SJSA1 (cell line): ENCODE measurements around the gene MLC1. TPM values are rescaled to one million over a fixed set of nuclear protein-coding genes. Genes with fewer than 3 reads are reported as not detected.

Source experiments
- DNase-seq, 2 experiments: peaks; one replicate each; pipeline ENCODE4 v3.0.0-alpha.2; 2015 to 2020; ENCODE audit warnings: low spot score in 2 of 2, low read depth in 1 of 2
- H3K27ac ChIP-seq: fragments of 250-450 bp; sonication (Bioruptor Pico); 2 replicates; pipeline ENCODE4 v1.5.1; 2020; ENCODE audit warnings: mild to moderate bottlenecking, moderate library complexity
- H3K27me3 ChIP-seq: fragments of 250-450 bp; sonication (Bioruptor Pico); replicated peaks from 2 replicates; pipeline ENCODE4 v1.5.1; 2020; ENCODE audit warnings: mild to moderate bottlenecking, moderate library complexity
- H3K36me3 ChIP-seq: fragments of 250-450 bp; sonication (Bioruptor Pico); 2 replicates; pipeline ENCODE4 v1.5.1; 2020; ENCODE audit warnings: mild to moderate bottlenecking
- H3K4me1 ChIP-seq: fragments of 250-450 bp; sonication (Bioruptor Pico); replicated peaks from 2 replicates; pipeline ENCODE4 v1.6.1; 2021; ENCODE audit warnings: mild to moderate bottlenecking
- H3K4me3 ChIP-seq: fragments of 250-450 bp; sonication (Bioruptor Pico); 2 replicates; pipeline ENCODE4 v1.5.1; 2020; ENCODE audit warnings: mild to moderate bottlenecking
- H3K9me3 ChIP-seq: fragments of 250-450 bp; sonication (Bioruptor Pico); replicated peaks from 2 replicates; pipeline ENCODE4 v1.5.1; 2020; ENCODE audit warnings: mild to moderate bottlenecking
- total RNA-seq: library from RNA; depleted of rRNA; stranded (reverse); fragments of >200 nt; shearing (Covaris generic); gene quantifications from 2 replicates; pipeline ENCODE4 v1.2.3, GENCODE V29; 2014

MLC1 gene
- total RNA-seq, 1 experiment from 2014 or later: 0.03 TPM

DNA sequence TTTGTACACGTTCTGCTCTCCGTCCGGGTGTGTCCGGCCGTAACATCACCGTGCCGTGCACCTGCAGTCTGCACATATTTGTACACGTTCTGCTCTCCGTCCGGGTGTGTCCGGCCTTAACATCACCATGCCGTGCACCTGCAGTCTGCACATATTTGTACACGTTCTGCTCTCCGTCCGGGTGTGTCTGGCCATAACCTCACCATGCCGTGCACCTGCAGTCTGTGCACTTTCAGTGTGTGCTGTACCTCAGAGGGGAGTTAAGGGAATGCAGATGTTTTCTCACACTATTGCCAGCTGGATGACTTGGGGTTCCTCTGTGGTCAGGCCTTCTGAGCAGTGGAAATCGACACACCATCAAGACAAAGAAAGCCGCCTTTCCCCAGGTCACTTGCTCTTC, 31.4 kb downstream of the MLC1 start:
- no peak overlapping the region for H3K27ac ChIP-seq

DNA sequence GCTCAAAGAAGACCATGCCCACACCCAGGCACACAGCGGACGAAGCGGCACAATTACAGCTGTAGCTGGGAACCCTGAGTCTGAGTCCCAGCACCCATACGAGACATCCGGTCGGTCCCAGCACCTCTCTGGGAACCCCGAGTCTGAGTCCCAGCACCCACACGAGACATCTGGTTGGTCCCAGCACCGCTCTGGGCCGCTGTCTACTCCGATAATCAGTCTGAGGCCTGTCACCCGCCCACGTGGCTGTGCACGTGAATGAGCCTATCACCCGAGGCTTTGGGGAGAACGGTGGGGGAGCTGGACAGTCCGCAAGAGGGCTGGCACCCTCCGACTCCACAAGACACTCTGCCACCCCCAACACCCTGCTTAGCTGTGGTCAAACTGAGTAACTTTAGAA, 33.3 kb downstream of the MLC1 start:
- H3K4me3 ChIP-seq: no peak overlapping the region
- H3K36me3 ChIP-seq: no peaks in the 10 kb centered on the region
- H3K9me3 ChIP-seq: no peaks in the 10 kb centered on the region
- H3K4me1 ChIP-seq: no peaks in the 10 kb centered on the region
- H3K27me3 ChIP-seq: peaks cover 6% of the 10 kb centered on the region; the same call in 1 of the 2 replicates
- DNase-seq: no peak
- no peak overlapping the region for H3K27ac ChIP-seq

More for the DNA sequence above, 31.4 kb downstream of the MLC1 start:
- H3K27me3 ChIP-seq: peaks cover 9% of the 10 kb centered on the region; the same call in 1 of the 2 replicates
- no peaks in the 10 kb centered on the region for H3K36me3 ChIP-seq
- no peaks in the 10 kb centered on the region for H3K4me1 ChIP-seq
- H3K4me3 ChIP-seq: no peak overlapping the region
- DNase-seq: no peak
- no peaks in the 10 kb centered on the region for H3K9me3 ChIP-seq

DNA sequence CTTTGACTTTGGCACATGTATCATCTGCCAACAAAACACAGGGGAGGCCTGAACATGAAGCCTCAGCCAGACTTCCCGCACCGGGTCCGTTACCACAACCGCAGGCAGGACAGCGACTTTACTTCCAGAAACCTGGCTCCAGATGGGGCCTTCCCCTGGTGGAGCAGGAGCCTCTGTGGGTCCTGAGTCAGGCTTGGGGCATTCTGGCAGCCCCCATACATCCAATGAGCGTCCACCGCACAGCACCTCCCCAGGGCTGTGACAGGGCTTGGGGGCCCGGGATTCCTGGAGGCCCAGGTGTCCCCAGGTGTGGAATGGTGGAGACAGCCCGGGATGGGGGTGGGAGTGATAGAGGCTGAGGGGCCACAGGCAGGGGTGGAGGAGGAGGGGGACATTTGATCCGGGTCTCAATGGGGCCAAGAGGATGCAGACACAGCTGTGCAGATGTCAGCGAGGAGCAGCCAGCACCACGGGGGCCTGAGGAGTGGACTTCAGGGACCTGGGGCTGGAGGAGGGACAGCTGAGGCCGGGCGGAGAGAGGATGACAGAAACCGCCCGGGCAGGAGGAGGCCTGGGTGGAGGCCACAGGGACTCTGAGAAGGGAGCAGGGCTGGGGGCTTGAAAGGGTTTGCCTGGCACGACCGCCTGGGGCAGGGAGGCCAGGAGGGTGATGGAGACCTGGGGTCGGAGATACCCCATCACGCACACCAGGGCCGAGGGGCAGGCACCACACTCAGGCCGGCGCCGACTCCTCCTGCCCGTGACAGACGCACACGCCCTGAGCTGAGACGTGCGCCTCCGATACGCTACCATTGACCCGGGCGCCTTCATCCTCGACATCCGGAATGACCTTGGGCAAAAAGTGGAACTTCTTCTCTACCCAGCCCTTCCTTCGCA, 35.7 kb downstream of the MLC1 start:
- no peak overlapping the region for H3K4me3 ChIP-seq
- H3K9me3 ChIP-seq: no peaks in the 10 kb centered on the region
- H3K36me3 ChIP-seq: no peaks in the 10 kb centered on the region
- no peak overlapping the region for H3K27ac ChIP-seq
- peaks cover 6% of the 10 kb centered on the region; the same call in 1 of the 2 replicates for H3K27me3 ChIP-seq
- no peaks in the 10 kb centered on the region for H3K4me1 ChIP-seq
- DNase-seq: no peak

DNA sequence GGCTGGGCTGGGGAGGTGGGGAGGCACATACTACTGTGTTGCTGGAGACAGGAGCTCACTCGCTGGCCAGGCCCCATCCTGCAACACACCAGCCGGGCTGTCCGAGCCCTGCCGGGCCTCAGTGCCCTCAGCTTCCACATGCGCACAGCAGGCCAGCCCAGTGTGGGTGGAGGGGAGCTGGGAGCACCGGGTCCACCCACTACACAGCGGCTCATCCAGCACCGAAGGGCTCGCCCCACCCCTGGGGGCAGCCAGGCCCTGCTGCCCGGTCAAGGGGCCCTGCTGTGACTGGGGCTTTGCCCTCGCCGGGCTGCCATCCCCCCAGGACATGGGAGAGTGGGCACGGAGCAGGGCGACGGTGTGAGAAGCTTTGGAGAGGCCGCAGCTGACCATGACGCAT, 36.4 kb downstream of the MLC1 start:
- no peaks in the 10 kb centered on the region for H3K9me3 ChIP-seq
- DNase-seq: no peak
- no peak overlapping the region for H3K4me3 ChIP-seq
- H3K4me1 ChIP-seq: no peaks in the 10 kb centered on the region
- H3K36me3 ChIP-seq: no peaks in the 10 kb centered on the region
- H3K27ac ChIP-seq: no peak overlapping the region
- H3K27me3 ChIP-seq: peaks cover 7% of the 10 kb centered on the region; the same call in 1 of the 2 replicates

DNA sequence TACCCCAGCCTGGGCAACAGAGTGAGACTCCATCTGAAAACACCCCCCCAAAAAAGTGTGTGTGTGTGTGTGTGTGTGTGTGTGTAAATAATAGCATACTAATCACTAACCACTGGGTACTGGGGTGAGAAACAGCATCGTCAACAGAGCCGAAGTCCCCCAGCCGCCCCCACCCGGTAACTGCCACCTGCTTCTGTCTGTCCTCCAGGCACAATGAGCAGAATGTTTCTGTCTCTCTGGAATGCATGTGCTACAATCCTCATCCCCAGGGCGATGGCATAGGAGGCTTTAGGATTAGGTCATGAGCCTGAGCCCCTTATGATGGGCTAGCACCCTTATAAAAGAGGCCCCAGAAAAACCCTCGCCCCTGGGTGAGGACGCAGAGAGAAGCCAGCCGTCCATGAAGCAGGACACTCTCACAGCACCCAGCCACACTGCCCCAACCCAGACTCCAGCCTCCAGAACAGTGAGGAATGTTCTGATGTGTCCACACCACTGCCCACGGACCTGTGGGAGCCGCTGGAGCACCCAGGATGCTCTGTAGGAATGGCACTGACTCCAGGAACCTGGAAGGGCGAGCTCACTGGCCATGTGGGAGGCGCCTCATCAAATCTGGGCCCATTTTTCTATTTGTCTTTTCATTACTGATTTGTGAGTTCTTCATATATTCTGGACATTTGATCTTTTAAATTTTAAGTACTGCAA, 37.0 kb downstream of the MLC1 start:
- no peaks in the 10 kb centered on the region for H3K4me1 ChIP-seq
- no peak overlapping the region for H3K27ac ChIP-seq
- peaks cover 10% of the 10 kb centered on the region; the same call in 1 of the 2 replicates for H3K27me3 ChIP-seq
- H3K36me3 ChIP-seq: no peaks in the 10 kb centered on the region
- no peak overlapping the region for H3K4me3 ChIP-seq
- no peaks in the 10 kb centered on the region for H3K9me3 ChIP-seq
- no peak for DNase-seq

DNA sequence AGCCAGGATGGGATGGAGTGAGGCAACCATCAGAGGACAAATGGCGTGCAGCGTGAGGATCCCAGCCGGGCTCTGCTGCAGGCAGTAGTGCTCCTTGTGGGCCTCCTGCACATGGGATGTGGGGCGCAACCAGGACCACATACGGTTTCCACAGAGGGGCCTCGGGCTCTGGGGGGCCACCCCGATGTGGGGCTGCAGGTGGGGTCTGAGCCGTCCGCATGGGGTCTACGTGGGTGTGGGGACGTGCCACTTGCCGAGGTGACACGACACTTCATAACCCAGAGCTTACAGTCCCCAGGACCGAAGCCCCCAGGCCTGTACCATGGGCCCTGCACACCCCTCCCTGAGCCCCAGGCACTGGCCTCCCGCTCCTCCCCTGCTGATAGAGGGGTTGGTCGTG, 37.9 kb downstream of the MLC1 start:
- Histone ChIP-seq H3K9me3 (no peaks in the 10 kb centered on the region), H3K36me3 (no peaks in the 10 kb centered on the region), H3K27me3 (peaks cover 10% of the 10 kb centered on the region; the same call in 1 of the 2 replicates), H3K27ac (no peak overlapping the region), H3K4me3 (no peak overlapping the region), H3K4me1 (no peaks in the 10 kb centered on the region)
- DNase-seq: no peak

DNA sequence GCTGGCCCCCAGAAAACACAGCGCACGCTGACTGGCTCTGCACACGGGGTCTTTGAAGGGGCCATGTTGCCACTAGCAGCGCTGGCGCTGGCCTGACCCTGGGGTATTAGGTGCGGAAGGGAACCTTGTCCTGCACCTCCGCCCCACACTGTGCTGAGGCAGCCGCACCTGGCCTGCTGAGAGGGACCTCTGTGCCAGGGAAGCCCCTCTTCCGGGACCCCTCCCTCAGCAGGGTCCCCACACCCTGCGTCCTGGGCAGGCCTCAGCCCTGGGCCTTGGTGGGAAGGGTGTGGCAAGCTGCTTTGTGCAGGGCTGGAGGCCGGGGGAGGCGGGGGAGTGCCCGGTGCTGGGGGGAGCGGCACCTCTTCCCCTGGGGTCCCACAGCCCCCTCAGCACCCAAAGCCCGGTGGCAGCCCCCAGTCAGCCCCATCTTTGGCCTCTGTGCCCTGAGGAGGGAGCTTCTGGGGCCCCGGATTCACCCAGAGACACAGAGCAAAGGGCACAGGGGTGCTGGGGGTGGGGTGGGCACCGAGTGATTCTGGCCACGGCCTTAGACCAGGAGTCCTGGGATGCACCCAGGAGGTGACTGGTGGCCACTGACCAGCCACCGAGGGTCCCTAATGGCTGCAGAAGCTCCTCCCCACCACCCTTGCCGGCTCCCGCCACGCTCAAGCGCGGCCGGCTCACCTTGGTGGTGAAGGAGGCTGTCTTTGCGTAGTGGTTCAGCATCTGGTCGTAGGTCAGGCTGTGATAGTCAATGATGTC, 38.6 kb downstream of the MLC1 start:
- Histone ChIP-seq H3K4me3 (no peak overlapping the region), H3K4me1 (no peaks in the 10 kb centered on the region), H3K27me3 (peaks cover 6% of the 10 kb centered on the region; the same call in 1 of the 2 replicates), H3K9me3 (no peaks in the 10 kb centered on the region), H3K36me3 (no peaks in the 10 kb centered on the region), H3K27ac (no peak overlapping the region)
- DNase-seq: no peak

DNA sequence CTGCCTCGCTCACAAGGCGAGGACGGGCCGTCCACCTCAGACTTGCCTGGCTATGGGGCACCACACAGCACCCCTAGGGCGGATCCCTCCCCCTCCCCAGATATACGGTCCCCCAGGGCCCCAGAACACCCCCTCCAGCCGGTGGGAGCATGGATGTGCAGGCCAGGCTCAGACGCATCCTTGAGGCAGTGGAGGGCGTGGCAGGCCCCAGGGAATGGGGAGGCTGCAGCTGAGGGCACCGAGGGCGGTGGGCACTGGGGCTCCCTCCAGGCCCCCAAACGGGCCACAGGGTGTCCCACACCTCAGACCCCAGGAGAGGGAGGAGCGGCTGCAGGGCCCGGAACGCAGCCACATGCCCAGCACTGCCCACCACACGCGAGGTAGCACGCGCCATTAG, 39.2 kb downstream of the MLC1 start:
- Histone ChIP-seq H3K9me3 (no peaks in the 10 kb centered on the region), H3K4me1 (no peaks in the 10 kb centered on the region), H3K4me3 (no peak overlapping the region), H3K27ac (no peak overlapping the region), H3K27me3 (0 out of 2 replicates have a peak, but pooled peaks cover 4% of the 10 kb centered on the region), H3K36me3 (no peaks in the 10 kb centered on the region)
- DNase-seq: no peak

DNA sequence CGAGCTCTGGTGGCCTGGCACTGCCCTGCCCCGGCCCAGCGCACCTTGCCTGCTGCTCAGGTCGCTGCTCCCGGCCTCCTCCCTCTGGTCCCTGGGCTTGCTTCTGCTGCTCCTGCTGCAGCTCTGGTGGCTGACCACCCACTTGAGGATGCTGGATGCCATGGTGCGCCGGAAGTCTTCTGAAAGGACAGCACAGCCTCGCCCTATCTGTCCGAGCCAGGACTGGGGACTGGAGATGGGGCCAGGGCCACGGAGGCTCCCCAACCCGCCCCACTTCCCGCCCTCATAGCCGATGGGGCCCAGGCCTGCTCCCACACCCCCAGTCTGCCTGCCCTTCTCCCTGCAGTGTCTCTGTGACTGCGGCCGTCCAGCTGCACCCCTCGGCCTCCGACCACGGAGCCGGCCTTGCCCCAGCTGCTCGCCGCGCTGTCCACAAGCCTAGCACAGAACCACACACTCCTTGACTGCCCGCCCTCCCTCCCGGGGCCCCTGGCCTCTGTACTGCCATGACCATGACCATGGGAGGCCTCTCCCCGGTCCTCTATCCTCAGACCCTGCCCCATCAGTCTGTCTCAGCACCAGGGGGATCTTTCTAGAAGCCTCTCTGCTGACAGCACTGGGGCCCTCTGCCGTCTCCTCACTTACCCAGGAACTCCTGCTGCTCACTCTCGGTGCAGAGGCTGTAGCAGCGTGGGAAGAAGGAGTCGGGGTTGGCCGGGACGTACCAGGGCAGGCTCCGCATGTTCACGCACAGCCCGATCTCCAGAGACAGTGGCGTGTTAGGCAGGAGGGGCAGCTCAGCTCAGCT, 39.8 kb downstream of the MLC1 start:
- H3K27ac ChIP-seq: no peak overlapping the region
- H3K9me3 ChIP-seq: no peaks in the 10 kb centered on the region
- H3K27me3 ChIP-seq: 0 out of 2 replicates have a peak, but pooled peaks cover 4% of the 10 kb centered on the region
- no peak for DNase-seq
- H3K4me1 ChIP-seq: no peaks in the 10 kb centered on the region
- H3K4me3 ChIP-seq: no peak overlapping the region
- H3K36me3 ChIP-seq: no peaks in the 10 kb centered on the region

DNA sequence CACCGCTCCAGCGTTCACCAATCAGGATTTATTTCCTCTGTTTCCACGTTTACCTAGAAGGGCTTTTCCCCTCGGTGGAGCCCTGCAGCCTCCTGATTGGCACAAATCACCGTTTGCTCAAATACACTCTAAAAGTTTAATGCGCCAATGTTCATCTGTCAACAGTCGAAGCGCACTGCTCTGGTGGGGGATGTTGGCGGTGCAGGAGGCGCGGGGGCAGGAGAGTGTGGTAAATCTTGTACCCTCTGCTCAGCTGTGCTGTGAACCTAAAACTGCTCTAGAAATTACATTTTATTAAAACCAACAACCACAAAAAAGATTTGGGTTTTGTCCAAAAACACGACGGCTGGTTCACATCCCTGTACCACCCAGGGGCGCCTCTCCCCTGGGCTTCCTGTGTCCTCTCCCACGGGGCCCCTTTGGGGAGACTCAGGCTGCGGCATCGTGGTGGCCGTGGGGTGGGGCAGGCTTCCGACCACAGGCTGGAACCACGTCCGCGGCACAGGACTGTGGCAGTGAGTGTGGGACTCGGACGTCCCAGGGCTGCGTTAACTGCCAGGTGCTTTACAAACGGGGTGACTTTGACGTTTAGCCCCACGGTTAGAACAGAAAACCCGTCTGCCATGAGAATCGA, 40.6 kb downstream of the MLC1 start:
- Histone ChIP-seq H3K36me3 (no peaks in the 10 kb centered on the region), H3K4me1 (no peaks in the 10 kb centered on the region), H3K27me3 (0 out of 2 replicates have a peak, but pooled peaks cover 4% of the 10 kb centered on the region), H3K4me3 (no peak overlapping the region), H3K27ac (no peak overlapping the region), H3K9me3 (no peaks in the 10 kb centered on the region)
- DNase-seq: no peak

DNA sequence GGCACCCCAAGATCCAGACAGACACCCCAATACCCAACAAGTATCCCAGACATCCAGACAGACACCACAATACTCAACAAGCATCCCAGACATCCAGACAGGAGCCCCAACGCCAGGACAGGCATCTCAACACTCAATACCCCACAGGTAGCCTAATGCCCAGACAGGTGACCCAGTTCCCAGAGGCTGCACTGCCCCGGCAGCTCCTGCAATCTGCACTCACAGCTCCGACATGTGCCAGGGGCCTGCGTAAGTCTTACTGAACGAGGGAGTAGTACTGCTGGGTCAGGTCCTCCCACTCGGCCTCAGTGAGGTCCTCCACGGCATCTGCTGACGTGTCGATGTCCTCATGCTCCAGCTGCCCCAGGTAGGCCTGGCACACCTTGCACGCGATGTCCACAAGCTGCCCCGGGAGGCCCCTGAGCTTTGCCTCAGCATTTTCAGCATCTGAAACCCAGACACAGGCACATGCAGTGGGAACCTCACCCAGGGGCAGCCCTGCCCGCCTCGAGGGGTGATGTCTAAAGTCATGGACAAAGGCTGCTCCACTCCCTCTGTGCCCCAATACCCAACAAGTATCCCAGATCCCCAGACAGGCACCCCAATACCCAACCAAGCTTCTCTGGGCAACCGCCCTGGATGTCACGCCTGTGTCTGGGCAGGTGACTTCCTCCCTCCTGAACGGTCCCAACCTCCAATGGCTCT, 43.7 kb downstream of the MLC1 start:
- DNase-seq: no peak
- 0 out of 2 replicates have a peak, but pooled peaks cover 4% of the 10 kb centered on the region for H3K27me3 ChIP-seq
- H3K36me3 ChIP-seq: no peaks in the 10 kb centered on the region
- no peaks in the 10 kb centered on the region for H3K4me1 ChIP-seq
- H3K27ac ChIP-seq: no peak overlapping the region
- H3K9me3 ChIP-seq: peaks cover 6% of the 10 kb centered on the region; the same call in 1 of the 2 replicates
- H3K4me3 ChIP-seq: no peak overlapping the region

DNA sequence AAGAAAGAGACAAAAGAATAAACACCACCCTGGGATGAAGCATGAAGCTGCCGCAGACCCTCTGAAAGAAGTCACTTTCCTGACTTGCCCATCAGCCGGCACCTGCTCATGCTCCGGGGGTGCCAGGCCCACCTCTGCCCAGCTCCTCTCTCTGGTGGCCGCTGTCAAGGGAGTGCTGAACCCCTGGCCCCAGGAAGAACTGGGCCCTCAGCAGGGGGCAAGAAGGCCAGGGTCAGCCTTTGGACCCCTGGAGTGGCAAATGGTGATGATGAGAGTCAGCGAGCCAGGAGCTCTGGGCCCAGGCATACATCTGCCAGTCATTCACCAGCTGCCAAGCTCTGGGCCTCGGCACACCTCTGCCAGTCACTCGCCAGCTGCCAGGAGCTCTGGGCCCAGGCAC, 44.5 kb downstream of the MLC1 start:
- Histone ChIP-seq H3K27ac (no peak overlapping the region), H3K4me3 (no peak overlapping the region), H3K9me3 (peaks cover 6% of the 10 kb centered on the region; the same call in 1 of the 2 replicates), H3K4me1 (0 out of 2 replicates have a peak, but pooled peaks cover 3% of the 10 kb centered on the region), H3K27me3 (0 out of 2 replicates have a peak, but pooled peaks cover 4% of the 10 kb centered on the region), H3K36me3 (no peaks in the 10 kb centered on the region)
- no peak for DNase-seq
